ENCODE results near the gene OBP2A.

The OBP2A gene

GRCh38 chr9:135592331-135592590, 46.3 kb downstream of the OBP2A start:
- H2AFZ ChIP-seq (ENCODE audit: low read length): no peak overlapping the region
- H3K27me3 ChIP-seq (replicated peaks; ENCODE audit: insufficient read depth, low read length): peaks cover under 1% of the 10 kb centered on the region; the same call in 1 of the 2 replicates
- H3K9me2 ChIP-seq (replicated peaks; ENCODE audit: insufficient read depth, low read length): no peaks in the 10 kb centered on the region
- no peak overlapping the region for H3K27ac ChIP-seq (ENCODE audit: low read length)
- no peak overlapping the region for H3K4me3 ChIP-seq (ENCODE audit: low read length)
- TF ChIP-seq EZH2phosphoT487 (IDR thresholded peaks at IDR 0.05; ENCODE audit: low read length) (no peak), CTCF (IDR thresholded peaks at IDR 0.05; ENCODE audit: low read length) (no peak), EZH2 (optimal IDR thresholded peaks at IDR 0.05; ENCODE audit: low read depth, low read length) (no peak)
- H3K36me3 ChIP-seq (replicated peaks; ENCODE audit: insufficient read depth, low read length): no peaks in the 10 kb centered on the region
- no peaks in the 10 kb centered on the region for H3F3A ChIP-seq (ENCODE audit: insufficient read depth, low read length)
- 0 out of 2 replicates have a peak, but pooled peaks cover 7% of the 10 kb centered on the region for H3K4me1 ChIP-seq (ENCODE audit: low read length)
- no peak overlapping the region for H3K9ac ChIP-seq (ENCODE audit: low read length)
- H4K20me1 ChIP-seq (ENCODE audit: insufficient read depth, low read length): no peaks in the 10 kb centered on the region
- H3K9me3 ChIP-seq (replicated peaks; ENCODE audit: insufficient read depth, low read length): no peaks in the 10 kb centered on the region
- H3K4me2 ChIP-seq (ENCODE audit: low read depth, low read length): no peak overlapping the region
- no peaks in the 10 kb centered on the region for H3K79me2 ChIP-seq (ENCODE audit: low read length)
- no peak for DNase-seq

- Histone ChIP-seq H3K36me3 (replicated peaks; ENCODE audit: insufficient read depth, low read length) (no peaks in the 10 kb centered on the region), H2AFZ (ENCODE audit: low read length) (no peak overlapping the region), H3K9ac (ENCODE audit: low read length) (no peak overlapping the region), H3K9me2 (replicated peaks; ENCODE audit: insufficient read depth, low read length) (no peaks in the 10 kb centered on the region), H3K27ac (ENCODE audit: low read length) (no peak overlapping the region), H3K27me3 (replicated peaks; ENCODE audit: insufficient read depth, low read length) (peaks cover 4% of the 10 kb centered on the region; the same call in 1 of the 2 replicates), H3K4me1 (ENCODE audit: low read length) (0 out of 2 replicates have a peak, but pooled peaks cover 7% of the 10 kb centered on the region), H3F3A (ENCODE audit: insufficient read depth, low read length) (no peaks in the 10 kb centered on the region), H3K9me3 (replicated peaks; ENCODE audit: insufficient read depth, low read length) (no peaks in the 10 kb centered on the region), H3K4me3 (ENCODE audit: low read length) (no peak overlapping the region), H3K4me2 (ENCODE audit: low read depth, low read length) (no peak overlapping the region), H4K20me1 (ENCODE audit: insufficient read depth, low read length) (no peaks in the 10 kb centered on the region), H3K79me2 (ENCODE audit: low read length) (no peaks in the 10 kb centered on the region)
- no peak for TF ChIP-seq EZH2 (optimal IDR thresholded peaks at IDR 0.05; ENCODE audit: low read depth, low read length)
- TF ChIP-seq EZH2phosphoT487 (IDR thresholded peaks at IDR 0.05; ENCODE audit: low read length): no peak
- TF ChIP-seq CTCF (IDR thresholded peaks at IDR 0.05; ENCODE audit: low read length): no peak
- DNase-seq: no peak
Observed at GRCh38 chr9:135592625-135593024, 46.7 kb downstream of the OBP2A start.

GRCh38 chr9:135596211-135596610, 50.3 kb downstream of the OBP2A start:
- H3K4me2 ChIP-seq (ENCODE audit: low read depth, low read length): no peak overlapping the region
- no peaks in the 10 kb centered on the region for H3K9me3 ChIP-seq (replicated peaks; ENCODE audit: insufficient read depth, low read length)
- no peaks in the 10 kb centered on the region for H3F3A ChIP-seq (ENCODE audit: insufficient read depth, low read length)
- H3K27ac ChIP-seq (ENCODE audit: low read length): no peak overlapping the region
- no peak overlapping the region for H2AFZ ChIP-seq (ENCODE audit: low read length)
- no peak for TF ChIP-seq EZH2phosphoT487 (IDR thresholded peaks at IDR 0.05; ENCODE audit: low read length)
- TF ChIP-seq CTCF (IDR thresholded peaks at IDR 0.05; ENCODE audit: low read length): no peak
- no peak for TF ChIP-seq EZH2 (optimal IDR thresholded peaks at IDR 0.05; ENCODE audit: low read depth, low read length)
- no peak overlapping the region for H3K4me3 ChIP-seq (ENCODE audit: low read length)
- H3K4me1 ChIP-seq (ENCODE audit: low read length): no peaks in the 10 kb centered on the region
- DNase-seq: no peak
- no peaks in the 10 kb centered on the region for H3K79me2 ChIP-seq (ENCODE audit: low read length)
- no peaks in the 10 kb centered on the region for H3K36me3 ChIP-seq (replicated peaks; ENCODE audit: insufficient read depth, low read length)
- H4K20me1 ChIP-seq (ENCODE audit: insufficient read depth, low read length): no peaks in the 10 kb centered on the region
- peaks cover 13% of the 10 kb centered on the region for H3K27me3 ChIP-seq (replicated peaks; ENCODE audit: insufficient read depth, low read length)
- H3K9me2 ChIP-seq (replicated peaks; ENCODE audit: insufficient read depth, low read length): no peaks in the 10 kb centered on the region
- no peak overlapping the region for H3K9ac ChIP-seq (ENCODE audit: low read length)
